Progenitor cell of endocrine pancreas (in vitro differentiated cells): ENCODE data around the gene ARHGAP23. TPM values are rescaled to one million over a fixed set of nuclear protein-coding genes. Genes with fewer than 3 reads are reported as not detected.

Experiments
- DNase-seq: peaks from one replicate; pipeline ENCODE4 v3.0.0; 2021; ENCODE audit warnings: low spot score; ENCODE audit not compliant: unreplicated experiment
- H3K27ac Mint-ChIP-seq: 2 replicates; pipeline ENCODE4 v1.8.0; 2021; ENCODE audit warnings: mild to moderate bottlenecking, moderate library complexity, mixed read lengths
- H3K27me3 Mint-ChIP-seq: 2 replicates; pipeline ENCODE4 v1.8.0; 2021; ENCODE audit warnings: mixed read lengths
- H3K36me3 Mint-ChIP-seq: 2 replicates; pipeline ENCODE4 v1.8.0; 2022; ENCODE audit warnings: mixed read lengths; ENCODE audit not compliant: insufficient read depth
- H3K4me1 Mint-ChIP-seq: 2 replicates; pipeline ENCODE4 v1.8.0; 2021; ENCODE audit warnings: low read depth, mixed read lengths
- H3K4me3 Mint-ChIP-seq: 2 replicates; pipeline ENCODE4 v1.8.0; 2021; ENCODE audit warnings: low read depth, mild to moderate bottlenecking, moderate library complexity, mixed read lengths
- H3K9me3 Mint-ChIP-seq: 2 replicates; pipeline ENCODE4 v1.8.0; 2021; ENCODE audit warnings: low read depth, mixed read lengths
- CTCF ChIP-seq: fragments of 200-600 bp; sonication (generic); IDR thresholded peaks from one replicate; pipeline ENCODE4 v1.5.0; 2021; ENCODE audit warnings: antibody characterized with exemption, mild to moderate bottlenecking; ENCODE audit not compliant: unreplicated experiment
- total RNA-seq: library from RNA; stranded (reverse); gene quantifications from 2 replicates; pipeline ENCODE4 v1.2.1, GENCODE V29; 2021

ARHGAP23 gene
- total RNA-seq, 1 donor from 2014 or later, result 2.9 TPM

- Mint-ChIP-seq H3K36me3 (no peaks in the 10 kb centered on the region), H3K9me3 (no peaks in the 10 kb centered on the region), H3K4me1 (peaks cover 3% of the 10 kb centered on the region), H3K27me3 (peaks cover 47% of the 10 kb centered on the region), H3K27ac (no peak overlapping the region), H3K4me3 (no peak overlapping the region)
- no peak for DNase-seq
- TF ChIP-seq CTCF, result no peak
Measured at GRCh38 chr17:38447502-38448085, 19.3 kb downstream of the ARHGAP23 start.

- Mint-ChIP-seq H3K4me1 (peaks cover 8% of the 10 kb centered on the region), H3K4me3 (no peak overlapping the region)
Measured at GRCh38 chr17:38448208-38448771, 20.0 kb downstream of the ARHGAP23 start.

DNA sequence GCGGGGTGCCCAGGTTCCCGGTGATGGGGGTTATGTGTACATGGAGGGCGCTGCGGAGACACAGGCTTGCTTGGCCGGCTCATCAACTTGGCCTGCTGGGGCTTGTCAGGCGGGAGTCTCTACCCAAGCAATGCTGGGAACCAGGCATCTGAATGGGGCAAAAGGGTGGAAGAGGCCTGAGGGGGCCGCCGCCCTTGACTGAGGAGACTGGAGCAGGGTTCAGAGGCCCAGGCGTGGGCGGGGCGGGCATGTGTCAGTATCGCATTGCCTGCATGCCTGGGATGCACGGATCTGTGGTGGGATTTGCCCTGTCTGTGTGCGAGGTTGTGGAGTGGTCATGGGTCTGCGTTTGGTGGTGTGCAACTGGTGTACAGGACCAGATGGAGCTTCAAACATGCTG lies 21.1 kb downstream of the ARHGAP23 start:
- H3K27me3 Mint-ChIP-seq, result peaks cover 47% of the 10 kb centered on the region
- H3K9me3 Mint-ChIP-seq, result no peaks in the 10 kb centered on the region
- H3K4me3 Mint-ChIP-seq, result no peak overlapping the region
- TF ChIP-seq CTCF, result no peak
- no peaks in the 10 kb centered on the region for H3K36me3 Mint-ChIP-seq
- H3K4me1 Mint-ChIP-seq, result peaks cover 8% of the 10 kb centered on the region
- H3K27ac Mint-ChIP-seq, result peak overlapping the region; percentile 42
- DNase-seq, result no peak

More at GRCh38 chr17:38448208-38448771, 20.0 kb downstream of the ARHGAP23 start:
- no peak for DNase-seq
- Mint-ChIP-seq H3K9me3 (no peaks in the 10 kb centered on the region), H3K27me3 (peaks cover 47% of the 10 kb centered on the region), H3K36me3 (no peaks in the 10 kb centered on the region), H3K27ac (no peak overlapping the region)
- TF ChIP-seq CTCF, result no peak

- Mint-ChIP-seq H3K9me3 (no peaks in the 10 kb centered on the region), H3K4me1 (peaks cover 13% of the 10 kb centered on the region), H3K36me3 (no peaks in the 10 kb centered on the region), H3K27ac (no peak overlapping the region), H3K27me3 (peaks cover 55% of the 10 kb centered on the region), H3K4me3 (no peak overlapping the region)
- no peak for DNase-seq
- TF ChIP-seq CTCF, result no peak
Measured at GRCh38 chr17:38450557-38451029, 22.3 kb downstream of the ARHGAP23 start.

- H3K27ac Mint-ChIP-seq, result no peak overlapping the region
- no peak for DNase-seq
- H3K9me3 Mint-ChIP-seq, result no peaks in the 10 kb centered on the region
- peaks cover 13% of the 10 kb centered on the region for H3K4me1 Mint-ChIP-seq
- peaks cover 59% of the 10 kb centered on the region for H3K27me3 Mint-ChIP-seq
- no peak for TF ChIP-seq CTCF
- no peaks in the 10 kb centered on the region for H3K36me3 Mint-ChIP-seq
- no peak overlapping the region for H3K4me3 Mint-ChIP-seq
Measured at GRCh38 chr17:38451030-38451839, 23.0 kb downstream of the ARHGAP23 start.
